GM13977 (cell line): Measurements from ENCODE around the gene IBSP.

Experiments used
- DNase-seq: peaks from one replicate; pipeline ENCODE4 v3.0.0; 2012; ENCODE audit warnings: low spot score
- CTCF ChIP-seq: IDR thresholded peaks from 2 replicates; pipeline ENCODE4 v1.5.1; 2012; ENCODE audit warnings: mild to moderate bottlenecking, control low read depth; ENCODE audit not compliant: insufficient read depth; ENCODE audit errors: extremely low read depth, missing control alignments
- in situ Hi-C: fragments of 300-500 bp; cut with MboI; formaldehyde crosslinking; loops from one replicate; pipeline ENCODE4 v1.12.0; 2022; ENCODE audit warnings: low sequenced_read_pairs, low pct_unique_long_range_greater_than_20kb, mixed read lengths, inconsistent platforms; ENCODE audit not compliant: unreplicated experiment

Gene IBSP

GRCh38 chr4:87785731-87786509, 13.4 kb upstream of the IBSP start:
- in situ Hi-C loops, result no loop called here
- TF ChIP-seq CTCF, result no peak
- DNase-seq, result no peak

GRCh38 chr4:87802858-87803257, 3.5 kb downstream of the IBSP start:
- no peak for DNase-seq
- no peak for TF ChIP-seq CTCF
- in situ Hi-C loops, result no loop called here

GRCh38 chr4:87803421-87803820, 4.1 kb downstream of the IBSP start:
- no peak for TF ChIP-seq CTCF
- DNase-seq, result no peak
- in situ Hi-C loops, result no loop called here

GRCh38 chr4:87804871-87805270, 5.5 kb downstream of the IBSP start:
- no peak for TF ChIP-seq CTCF
- in situ Hi-C loops, result no loop called here
- no peak for DNase-seq

- DNase-seq, result no peak
- in situ Hi-C loops, result no loop called here
- no peak for TF ChIP-seq CTCF
These were observed 6.6 kb downstream of the IBSP start for GRCh38 chr4:87805971-87806370.

- no peak for DNase-seq
- in situ Hi-C loops, result no loop called here
- no peak for TF ChIP-seq CTCF
These were observed 7.2 kb downstream of the IBSP start for GRCh38 chr4:87806520-87806919.

- no peak for TF ChIP-seq CTCF
- in situ Hi-C loops, result no loop called here
- DNase-seq, result no peak
These were observed 8.0 kb downstream of the IBSP start for GRCh38 chr4:87807402-87807801.
